GM21723 (cell line): Measurements from ENCODE around the gene DENND2D.
A peak's percentile ranks its signal among the peaks of the same experiment; 100 is the strongest.

Experiments
- ATAC-seq: cut with Tn5 transposase; IDR thresholded peaks from one replicate; pipeline ENCODE4 v1.9.1; 2021; ENCODE audit warnings: mild to moderate bottlenecking, moderate library complexity; ENCODE audit not compliant: unreplicated experiment

DENND2D gene

GRCh38 chr1:111199881-111200801 lies at the start of gene DENND2D:
TSS of gene DENND2D (minus strand) at chr1:111200646. CDS start at chr1:111200459, 187 bp downstream.
- ATAC-seq: no peak

- ATAC-seq: no peak
These were observed 49.5 kb upstream of the DENND2D start for GRCh38 chr1:111249960-111250359.

GRCh38 chr1:111247125-111247838 lies 46.8 kb upstream of the DENND2D start:
- no peak for ATAC-seq

GRCh38 chr1:111242805-111243523 lies 42.5 kb upstream of the DENND2D start:
- no peak for ATAC-seq

GRCh38 chr1:111241797-111242196 lies 41.4 kb upstream of the DENND2D start:
- ATAC-seq: no peak

GRCh38 chr1:111238056-111238795 lies 37.8 kb upstream of the DENND2D start:
- ATAC-seq: no peak

- ATAC-seq: no peak
These were observed 36.4 kb upstream of the DENND2D start for GRCh38 chr1:111236806-111237205.

GRCh38 chr1:111236379-111236778 lies 35.9 kb upstream of the DENND2D start:
- ATAC-seq: no peak

GRCh38 chr1:111234866-111235265 lies 34.4 kb upstream of the DENND2D start:
- ATAC-seq: no peak

- no peak for ATAC-seq
These were observed 33.8 kb upstream of the DENND2D start for GRCh38 chr1:111234258-111234657.

- no peak for ATAC-seq
These were observed 31.7 kb upstream of the DENND2D start for GRCh38 chr1:111232134-111232533.

GRCh38 chr1:111228748-111229126 lies 28.3 kb upstream of the DENND2D start:
- no peak for ATAC-seq

- no peak for ATAC-seq
These were observed 27.7 kb upstream of the DENND2D start for GRCh38 chr1:111227851-111228747.

GRCh38 chr1:111227434-111227833 lies 27.0 kb upstream of the DENND2D start, which contains the start of gene CHI3L2:
TSS of gene CHI3L2 (plus strand) at chr1:111227713. CDS start at chr1:111227730, 17 bp downstream.
- no peak for ATAC-seq

GRCh38 chr1:111225717-111226400 lies 25.4 kb upstream of the DENND2D start:
- no peak for ATAC-seq

GRCh38 chr1:111225091-111225490 lies 24.6 kb upstream of the DENND2D start:
- ATAC-seq: no peak

- ATAC-seq: no peak
These were observed 22.8 kb upstream of the DENND2D start for GRCh38 chr1:111223126-111223685.

- ATAC-seq: peak; percentile 1
These were observed 22.1 kb upstream of the DENND2D start for GRCh38 chr1:111222308-111223125.
